Lower lobe of right lung (tissue), 2 donors: Measurements from ENCODE around the gene CEP128. TPM values are rescaled to one million over a fixed set of nuclear protein-coding genes. Genes with fewer than 3 reads are reported as not detected.

Source experiments
- ATAC-seq, 2 donors: fragments of 200-7000 bp; cut with Tn5 transposase; one replicate each; pipeline ENCODE4 v1.9.1; 2020 to 2022; ENCODE audit warnings: mild to moderate bottlenecking in 2 of 2, moderate library complexity in 2 of 2
- DNase-seq: peaks from one replicate; pipeline ENCODE4 v3.0.0-alpha.2; 2020
- H3K27ac ChIP-seq: fragments of 200-600 bp; one replicate; pipeline ENCODE4 v1.8.0; 2022
- H3K27me3 ChIP-seq: fragments of 200-600 bp; one replicate; pipeline ENCODE4 v1.8.0; 2022; ENCODE audit warnings: low read depth
- H3K36me3 ChIP-seq: fragments of 200-600 bp; one replicate; pipeline ENCODE4 v1.8.0; 2022; ENCODE audit warnings: mild to moderate bottlenecking
- H3K4me1 ChIP-seq: fragments of 200-600 bp; one replicate; pipeline ENCODE4 v1.8.0; 2022
- H3K4me3 ChIP-seq: fragments of 200-600 bp; one replicate; pipeline ENCODE4 v1.8.0; 2022; ENCODE audit warnings: mild to moderate bottlenecking
- H3K9me3 ChIP-seq: fragments of 200-600 bp; one replicate; pipeline ENCODE4 v1.8.0; 2022
- CTCF ChIP-seq: fragments of 200-600 bp; IDR thresholded peaks from one replicate; pipeline ENCODE4 v1.8.0; 2022; ENCODE audit warnings: antibody characterized with exemption, mild to moderate bottlenecking
- intact Hi-C: fragments of 100-400 bp; cut with DNase I; formaldehyde crosslinking; loops from one replicate; pipeline ENCODE4 v1.11.0; 2022
- total RNA-seq: library from RNA; stranded (reverse); fragmentation: NEBNext Ultra II Directional; extraction: Animal tissue kit (Norgen Biotek cat#: 25700); gene quantifications from one replicate; pipeline ENCODE4 v1.2.1, GENCODE V29; 2021
- donor health status: DM: no; HTN: yes; CAD: no; lungs with severe emphysema.

The CEP128 gene
- total RNA-seq, 1 donor from 2014 or later = 11.5 TPM

- no peaks in the 10 kb centered on the region for H3K27me3 ChIP-seq
- H3K9me3 ChIP-seq = no peaks in the 10 kb centered on the region
- TF ChIP-seq CTCF = no peak
- H3K4me3 ChIP-seq = no peak overlapping the region
- intact Hi-C loops = no loop called here
- no peak overlapping the region for H3K27ac ChIP-seq
- DNase-seq (no peak), ATAC-seq (no peak)
- no peaks in the 10 kb centered on the region for H3K4me1 ChIP-seq
- H3K36me3 ChIP-seq = no peaks in the 10 kb centered on the region
Observed at GRCh38 chr14:80518173-80518572, 423.4 kb downstream of the CEP128 start.

- Histone ChIP-seq H3K27me3 (no peaks in the 10 kb centered on the region), H3K4me1 (no peaks in the 10 kb centered on the region), H3K9me3 (no peaks in the 10 kb centered on the region), H3K4me3 (no peak overlapping the region), H3K27ac (no peak overlapping the region), H3K36me3 (no peaks in the 10 kb centered on the region)
- TF ChIP-seq CTCF = no peak
- intact Hi-C loops = no loop called here
- DNase-seq (no peak), ATAC-seq (no peak)
Observed at GRCh38 chr14:80507292-80507869, 434.2 kb downstream of the CEP128 start.

GRCh38 chr14:80504781-80505180 lies 436.8 kb downstream of the CEP128 start:
- H3K27ac ChIP-seq = no peak overlapping the region

GRCh38 chr14:80498533-80498932 lies 443.0 kb downstream of the CEP128 start:
- intact Hi-C loops = no loop called here
- no peak for TF ChIP-seq CTCF
- Histone ChIP-seq H3K4me3 (no peak overlapping the region), H3K27ac (no peak overlapping the region), H3K9me3 (no peaks in the 10 kb centered on the region), H3K36me3 (no peaks in the 10 kb centered on the region), H3K27me3 (no peaks in the 10 kb centered on the region), H3K4me1 (no peaks in the 10 kb centered on the region)
- ATAC-seq (no peak), DNase-seq (no peak)

More at GRCh38 chr14:80504781-80505180, 436.8 kb downstream of the CEP128 start:
- Histone ChIP-seq H3K4me1 (no peaks in the 10 kb centered on the region), H3K27me3 (no peaks in the 10 kb centered on the region), H3K4me3 (no peak overlapping the region), H3K9me3 (no peaks in the 10 kb centered on the region), H3K36me3 (no peaks in the 10 kb centered on the region)
- TF ChIP-seq CTCF = no peak
- ATAC-seq = no peak
- DNase-seq = no peak
- intact Hi-C loops = no loop called here

- Histone ChIP-seq H3K36me3 (no peaks in the 10 kb centered on the region), H3K4me1 (no peaks in the 10 kb centered on the region), H3K27ac (no peak overlapping the region), H3K9me3 (no peaks in the 10 kb centered on the region), H3K4me3 (no peak overlapping the region), H3K27me3 (no peaks in the 10 kb centered on the region)
- TF ChIP-seq CTCF = no peak
- ATAC-seq (no peak), DNase-seq (no peak)
- intact Hi-C loops = no loop called here
Observed at GRCh38 chr14:80496090-80496489, 445.4 kb downstream of the CEP128 start.
